GM20431 (cell line): Measurements from ENCODE around the gene PPT2.
"Not testable (repeated sequence)": the region's sequence is repeated elsewhere in the genome, so short reads cannot be mapped to it uniquely, and the experiment has no call there.

ENCODE experiments used
- in situ Hi-C: fragments of 300-500 bp; cut with MseI, MboI; formaldehyde crosslinking; loops from one replicate; pipeline ENCODE4 v1.15.0; 2020; ENCODE audit warnings: low sequenced_read_pairs; ENCODE audit not compliant: unreplicated experiment

PPT2 gene

GRCh38 chr6:32187725-32188380, 33.9 kb downstream of the PPT2 start:
- in situ Hi-C loops = not testable (repeated sequence)

DNA sequence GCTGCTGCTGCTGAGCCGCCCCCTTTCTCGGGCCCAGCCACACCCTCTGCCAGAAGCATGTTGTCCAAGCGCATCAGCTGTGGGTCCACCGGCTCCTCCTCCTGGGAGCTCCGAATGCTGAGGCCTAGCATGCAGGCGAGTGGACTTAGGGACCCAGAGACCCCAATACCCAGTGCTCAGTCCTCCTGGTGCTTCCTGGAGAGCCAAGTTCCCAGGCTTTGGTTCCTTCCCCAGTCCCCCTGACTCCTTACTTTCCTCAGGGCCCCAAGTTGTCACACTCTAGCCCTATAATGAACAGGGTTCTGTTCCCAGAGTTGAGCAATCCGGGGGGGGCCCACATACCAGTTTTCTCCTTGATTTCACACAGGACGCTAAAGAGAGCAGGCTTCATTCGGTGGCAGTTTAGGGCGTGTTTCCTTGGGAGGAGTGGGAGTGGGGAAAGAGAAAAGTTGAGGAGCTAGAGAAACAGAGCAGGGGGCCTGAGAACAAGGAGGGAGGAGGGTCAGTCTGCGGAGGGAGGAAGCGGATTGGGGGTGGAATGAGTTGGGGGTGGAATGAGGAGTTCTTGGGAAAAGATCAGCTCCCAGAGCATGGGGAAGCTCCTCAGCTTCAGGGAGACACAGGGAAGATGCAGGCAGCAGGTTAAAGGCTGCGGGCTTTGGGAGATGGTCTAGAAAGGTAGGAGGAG, 34.6 kb downstream of the PPT2 start:
- in situ Hi-C loops = no loop called here

GRCh38 chr6:32189069-32189741, 35.3 kb downstream of the PPT2 start:
- in situ Hi-C loops = no loop called here

DNA sequence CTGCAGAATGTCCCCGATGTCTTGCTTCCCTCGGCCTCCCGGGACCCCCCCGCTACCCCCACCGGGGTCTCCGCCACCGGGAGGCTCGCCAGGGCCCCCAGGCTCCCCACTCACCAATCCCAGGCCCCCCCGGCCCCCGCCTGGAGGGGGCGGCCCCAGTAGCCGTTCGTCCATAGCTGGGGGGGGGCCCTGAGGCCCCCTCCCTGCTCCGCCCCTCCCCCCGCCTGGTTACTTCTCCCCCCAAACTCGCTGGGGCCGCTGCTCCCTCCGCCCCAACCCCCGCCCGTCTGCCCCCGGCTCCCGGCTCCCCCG, 35.8 kb downstream of the PPT2 start:
- in situ Hi-C loops = no loop called here

- in situ Hi-C loops = no loop called here
Observed at GRCh38 chr6:32190054-32190851, 36.3 kb downstream of the PPT2 start, which contains the start of gene PBX2. Gene PBX2 (minus strand): TSS chr6:32190202. CDS start chr6:32189915, 287 bp downstream.

GRCh38 chr6:32190911-32191677, 37.2 kb downstream of the PPT2 start:
- in situ Hi-C loops = no loop called here

DNA sequence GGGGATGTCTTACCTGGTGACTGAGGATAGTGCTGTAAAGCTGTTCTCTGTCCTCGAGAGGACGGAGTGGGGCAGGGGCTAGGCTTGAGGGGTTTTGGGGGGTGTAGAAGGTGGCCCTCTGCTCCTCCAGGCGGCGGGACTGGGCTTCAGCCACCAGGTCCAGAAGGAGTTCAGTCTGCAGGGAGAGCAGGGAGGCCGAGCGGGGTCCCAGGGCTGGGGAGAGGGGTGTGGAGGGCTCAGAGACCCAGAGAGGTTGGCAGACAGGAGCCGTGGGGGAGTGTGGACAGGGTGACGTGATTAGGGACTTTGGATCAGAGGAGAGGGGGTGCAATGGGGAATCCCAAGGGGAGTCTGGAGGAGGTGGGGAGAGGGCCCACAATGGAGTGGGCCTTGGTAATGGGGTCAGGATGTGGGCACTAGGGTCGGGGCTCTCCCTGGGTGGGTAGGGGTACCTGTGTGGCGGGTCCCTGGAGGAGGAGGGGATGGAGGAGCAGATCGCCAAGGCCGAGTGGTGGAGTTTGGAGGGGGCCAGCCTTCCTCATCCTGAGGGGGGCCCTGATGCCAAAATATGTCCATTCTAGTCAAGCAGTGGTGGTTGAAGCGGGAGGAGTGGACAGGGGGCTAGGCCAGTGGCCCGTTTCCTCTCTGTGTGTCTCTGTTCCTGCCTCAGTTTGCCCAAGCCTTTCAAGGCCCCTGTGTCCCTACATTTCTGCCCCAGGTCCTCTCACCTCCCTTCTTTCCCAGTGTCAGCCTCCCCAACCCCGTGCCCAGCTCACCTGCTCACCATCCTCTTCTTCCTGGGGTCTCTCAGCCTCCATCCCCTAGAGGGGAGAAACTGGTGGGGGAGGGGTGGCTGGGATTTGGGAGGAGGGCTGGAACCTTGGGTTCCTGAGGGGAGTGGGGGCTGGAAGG, 38.0 kb downstream of the PPT2 start:
- in situ Hi-C loops = no loop called here

GRCh38 chr6:32192608-32193039, 38.7 kb downstream of the PPT2 start, which contains the start of gene GPSM3:
Gene GPSM3 (minus strand): TSS chr6:32192643. CDS start chr6:32192513, 130 bp downstream.
- in situ Hi-C loops = no loop called here

- in situ Hi-C loops = not testable (repeated sequence)
Observed at GRCh38 chr6:32193096-32193495, 39.2 kb downstream of the PPT2 start.

- in situ Hi-C loops = no loop called here
Observed at GRCh38 chr6:32194388-32194787, 40.4 kb downstream of the PPT2 start.

DNA sequence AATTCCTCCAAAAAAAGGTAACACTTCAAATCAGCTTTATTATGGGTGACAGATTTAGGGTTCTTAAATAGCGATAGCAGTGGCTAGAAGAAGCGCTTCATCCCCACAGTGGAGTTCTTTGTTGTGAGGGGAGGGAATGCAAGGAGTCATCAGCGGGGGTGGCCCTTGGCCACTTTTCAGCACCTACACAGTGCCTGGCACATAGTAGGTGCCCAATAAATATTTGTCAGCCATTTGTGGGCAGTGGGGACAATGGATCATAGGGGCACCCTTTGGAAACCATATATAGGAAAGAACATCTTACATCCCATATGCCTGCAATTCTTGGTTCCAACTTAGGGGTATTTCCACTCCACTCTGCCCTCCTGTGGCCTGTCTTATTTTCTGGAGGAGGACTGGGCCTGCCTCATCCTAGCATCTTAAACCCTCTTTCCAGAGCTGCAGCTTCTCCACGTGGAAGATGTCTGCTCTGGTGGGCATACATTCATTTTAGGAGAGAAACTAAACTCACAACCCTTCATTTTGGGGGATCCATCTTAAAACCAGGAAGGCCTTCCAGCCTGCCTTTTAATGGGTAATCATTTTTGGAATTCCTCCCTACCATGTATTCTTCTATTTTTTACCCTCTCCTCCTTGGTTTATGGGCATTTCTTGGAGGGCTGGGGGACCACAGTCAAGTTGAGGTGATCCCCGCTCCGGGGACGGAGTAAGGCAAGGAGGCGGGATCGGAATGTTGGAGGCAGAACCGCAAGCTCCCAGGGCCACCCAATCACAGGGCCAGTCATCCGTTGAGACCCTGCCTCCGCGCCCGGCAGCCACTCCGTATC, 41.1 kb downstream of the PPT2 start:
- in situ Hi-C loops = no loop called here

DNA sequence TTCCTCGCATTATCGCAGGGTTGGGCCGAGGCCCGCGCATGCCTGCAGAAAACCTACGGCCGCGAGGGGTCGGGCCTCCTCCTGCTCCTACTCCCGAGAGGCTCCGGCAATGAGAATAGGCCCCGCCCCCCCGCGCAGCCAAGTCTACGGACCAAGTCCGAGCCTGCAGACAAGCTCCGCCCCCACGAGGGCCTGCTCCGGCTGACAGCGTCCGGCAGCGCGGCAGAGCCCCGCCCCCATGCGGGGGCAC, 41.6 kb downstream of the PPT2 start:
- in situ Hi-C loops = no loop called here

DNA sequence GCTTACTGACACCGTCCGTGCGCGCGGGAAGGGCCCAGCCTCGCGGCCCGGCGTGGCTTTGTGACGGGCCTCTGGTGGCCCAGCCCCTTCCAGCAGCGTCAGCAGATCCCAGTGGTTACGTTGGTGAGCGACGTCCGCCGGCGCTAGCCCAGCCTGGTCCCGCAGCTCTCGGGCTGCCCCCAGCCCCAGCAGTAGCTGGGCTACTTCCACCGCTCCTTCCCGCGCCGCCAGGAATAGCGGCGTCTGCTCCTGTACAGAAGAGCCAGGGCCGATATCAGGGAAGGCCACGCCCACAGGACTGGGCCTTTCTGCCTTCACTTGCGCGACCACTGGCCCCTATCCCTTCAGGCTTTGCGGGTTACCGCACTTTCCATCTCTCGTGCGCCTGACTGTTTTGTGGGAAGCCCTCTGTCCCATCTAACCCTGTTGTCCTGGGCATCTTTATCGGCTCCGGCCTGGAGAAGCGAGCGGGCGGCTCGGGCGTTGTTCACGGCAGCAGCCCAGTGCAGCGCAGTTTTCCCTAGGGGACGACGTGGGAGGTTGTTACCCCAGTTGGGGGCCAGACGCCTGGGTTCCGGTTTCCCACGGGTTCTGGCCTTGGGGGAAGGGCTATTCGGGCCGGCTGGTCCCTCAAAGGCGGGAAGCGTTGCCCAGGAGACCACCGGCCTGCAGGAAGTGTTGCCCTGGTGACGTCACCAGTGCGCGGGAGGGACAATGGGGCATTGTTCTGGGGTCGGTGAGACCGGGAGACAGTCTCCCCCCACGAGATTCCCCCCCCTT, 42.2 kb downstream of the PPT2 start:
- in situ Hi-C loops = no loop called here

DNA sequence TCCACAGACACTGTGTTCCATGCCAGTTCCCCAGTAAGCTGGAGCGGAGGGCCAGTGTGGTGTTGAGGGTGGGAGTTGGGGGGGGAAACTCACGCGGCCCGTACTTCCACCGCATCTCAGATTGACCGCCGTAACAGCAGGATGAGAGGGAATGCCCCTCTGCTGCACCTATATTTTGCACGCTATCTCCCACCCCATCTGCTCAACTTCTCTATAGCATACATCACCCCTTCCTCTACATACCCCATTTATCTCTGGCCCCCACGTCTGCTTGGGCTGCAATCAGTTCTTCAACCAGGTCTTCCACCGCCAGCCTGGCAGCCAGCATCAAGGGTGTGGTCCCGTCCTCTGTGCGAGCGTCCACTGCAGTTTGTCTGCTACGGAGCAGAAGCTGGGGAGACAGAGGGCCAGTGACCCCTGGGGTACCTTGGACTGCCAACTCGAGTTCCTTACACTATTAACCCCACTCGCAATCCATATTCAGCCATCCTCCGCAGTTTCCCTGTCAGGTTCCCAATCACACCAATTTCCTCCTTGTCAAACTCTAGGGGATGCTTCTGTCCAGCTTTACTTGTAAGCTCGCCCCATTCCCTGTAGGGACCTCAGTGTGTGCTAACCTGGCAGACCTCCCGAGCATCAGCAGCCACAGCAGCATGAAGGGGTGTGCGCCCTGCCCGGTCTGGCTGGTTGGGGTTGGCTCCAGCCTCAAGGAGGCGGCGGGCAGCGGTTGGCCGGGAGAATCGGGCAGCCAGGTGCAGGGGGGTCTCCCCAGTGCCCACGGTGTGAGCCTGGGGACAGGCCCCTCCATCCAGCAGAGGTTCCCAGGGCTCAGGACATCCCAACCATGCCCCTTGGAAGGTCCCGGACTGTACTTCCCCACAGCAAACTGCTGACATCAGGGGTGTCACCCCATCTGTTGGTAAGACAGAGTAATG, 43.0 kb downstream of the PPT2 start:
- in situ Hi-C loops = no loop called here

DNA sequence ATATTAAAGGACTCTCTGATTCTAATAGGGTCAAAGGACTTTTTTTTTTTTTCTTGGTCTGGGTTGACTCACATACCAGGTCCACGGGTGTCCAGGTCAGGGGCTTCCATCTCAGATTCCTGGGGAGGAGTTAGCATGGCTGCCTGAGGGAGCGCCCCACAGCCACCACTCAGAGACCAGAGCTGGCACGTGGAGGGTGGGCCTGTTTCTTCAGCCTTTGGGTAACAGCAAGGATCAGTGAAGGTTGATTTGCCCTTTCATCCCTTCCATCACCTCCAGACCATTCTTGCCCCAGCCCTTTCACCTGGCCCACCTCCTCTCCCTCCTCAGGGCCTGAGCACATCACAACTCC, 44.4 kb downstream of the PPT2 start:
- in situ Hi-C loops = no loop called here

GRCh38 chr6:32198866-32199265, 44.9 kb downstream of the PPT2 start:
- in situ Hi-C loops = no loop called here
